GM19043 (cell line): Measurements from ENCODE around the gene MSRB1.

Source experiments
- ATAC-seq: cut with Tn5 transposase; IDR thresholded peaks from one replicate; pipeline ENCODE4 v1.9.1; 2021; ENCODE audit warnings: low read depth; ENCODE audit not compliant: unreplicated experiment

The MSRB1 gene

GRCh38 chr16:1918351-1919326 is 24.4 kb downstream of the MSRB1 start, which contains the start of gene HS3ST6:
Gene HS3ST6 (minus strand): TSS chr16:1918415. CDS start chr16:1918323, 92 bp downstream.
- no peak for ATAC-seq

- ATAC-seq: no peak
These were observed 25.2 kb downstream of the MSRB1 start for GRCh38 chr16:1917665-1918350.

GRCh38 chr16:1917056-1917664 is 25.8 kb downstream of the MSRB1 start:
- no peak for ATAC-seq

GRCh38 chr16:1916640-1916990 is 26.4 kb downstream of the MSRB1 start:
- no peak for ATAC-seq

- no peak for ATAC-seq
These were observed 27.0 kb downstream of the MSRB1 start for GRCh38 chr16:1915732-1916639.

- no peak for ATAC-seq
These were observed 28.0 kb downstream of the MSRB1 start for GRCh38 chr16:1914988-1915387.

- ATAC-seq: no peak
These were observed 28.9 kb downstream of the MSRB1 start for GRCh38 chr16:1914084-1914608.

GRCh38 chr16:1913327-1914083 is 29.5 kb downstream of the MSRB1 start:
- no peak for ATAC-seq

- ATAC-seq: no peak
These were observed 30.8 kb downstream of the MSRB1 start for GRCh38 chr16:1912215-1912543.

GRCh38 chr16:1911467-1912214 is 31.4 kb downstream of the MSRB1 start:
- ATAC-seq: no peak

GRCh38 chr16:1909561-1910231 is 33.3 kb downstream of the MSRB1 start:
- ATAC-seq: no peak

- ATAC-seq: no peak
These were observed 34.0 kb downstream of the MSRB1 start for GRCh38 chr16:1908983-1909382.

- ATAC-seq: no peak
These were observed 34.8 kb downstream of the MSRB1 start for GRCh38 chr16:1908184-1908583.

GRCh38 chr16:1907226-1907860 is 35.7 kb downstream of the MSRB1 start:
- no peak for ATAC-seq

GRCh38 chr16:1906846-1907165 is 36.2 kb downstream of the MSRB1 start:
- no peak for ATAC-seq

- ATAC-seq: no peak
These were observed 36.7 kb downstream of the MSRB1 start for GRCh38 chr16:1906055-1906845.
